Rectal smooth muscle tissue (tissue), 1 donor: Measurements from ENCODE around the gene AADAC.
"Not testable (repeated sequence)": the region's sequence is repeated elsewhere in the genome, so short reads cannot be mapped to it uniquely, and the experiment has no call there.

Experiments
- H3K27ac ChIP-seq: one replicate; pipeline ENCODE4 v1.7.0; 2013; ENCODE audit warnings: low read depth, low read length, inconsistent platforms
- H3K27me3 ChIP-seq: one replicate; pipeline ENCODE4 v1.7.0; 2013; ENCODE audit warnings: low read length; ENCODE audit not compliant: control insufficient read depth, insufficient read depth
- H3K36me3 ChIP-seq: one replicate; pipeline ENCODE4 v1.7.0; 2013; ENCODE audit warnings: low read length; ENCODE audit not compliant: control insufficient read depth, insufficient read depth
- H3K4me1 ChIP-seq: one replicate; pipeline ENCODE4 v1.7.0; 2013; ENCODE audit warnings: low read length; ENCODE audit not compliant: control insufficient read depth, insufficient read depth
- H3K4me3 ChIP-seq: one replicate; pipeline ENCODE4 v1.7.0; 2013; ENCODE audit warnings: low read length
- H3K9ac ChIP-seq: one replicate; pipeline ENCODE4 v1.7.0; 2013; ENCODE audit warnings: low read length

The AADAC gene

GRCh38 chr3:151841801-151842200 is 27.9 kb downstream of the AADAC start:
- Histone ChIP-seq H3K9ac (no peak overlapping the region), H3K4me1 (no peaks in the 10 kb centered on the region), H3K27me3 (no peaks in the 10 kb centered on the region), H3K27ac (no peak overlapping the region), H3K36me3 (no peaks in the 10 kb centered on the region), H3K4me3 (no peak overlapping the region)

- Histone ChIP-seq H3K4me3 (no peak overlapping the region), H3K9ac (no peak overlapping the region), H3K27me3 (no peaks in the 10 kb centered on the region), H3K36me3 (no peaks in the 10 kb centered on the region), H3K27ac (no peak overlapping the region), H3K4me1 (no peaks in the 10 kb centered on the region)
Observed at GRCh38 chr3:151843275-151843674, 29.4 kb downstream of the AADAC start.

GRCh38 chr3:151845306-151845905 is 31.5 kb downstream of the AADAC start:
- Histone ChIP-seq H3K4me1 (no peaks in the 10 kb centered on the region), H3K27ac (no peak overlapping the region), H3K36me3 (no peaks in the 10 kb centered on the region), H3K27me3 (no peaks in the 10 kb centered on the region), H3K9ac (no peak overlapping the region), H3K4me3 (no peak overlapping the region)

GRCh38 chr3:151850065-151850464 is 36.1 kb downstream of the AADAC start:
- not testable (repeated sequence) for H3K9ac ChIP-seq, H3K4me1 ChIP-seq, H3K36me3 ChIP-seq, H3K27me3 ChIP-seq, H3K27ac ChIP-seq, H3K4me3 ChIP-seq

- Histone ChIP-seq H3K4me3 (no peak overlapping the region), H3K27ac (no peak overlapping the region)
Observed at GRCh38 chr3:151852074-151852811, 38.3 kb downstream of the AADAC start.

GRCh38 chr3:151856118-151856517 is 42.2 kb downstream of the AADAC start:
- no peak overlapping the region for H3K27ac ChIP-seq
- no peak overlapping the region for H3K4me3 ChIP-seq
- H3K36me3 ChIP-seq, result no peaks in the 10 kb centered on the region
- H3K27me3 ChIP-seq, result no peaks in the 10 kb centered on the region
- no peak overlapping the region for H3K9ac ChIP-seq
- peaks cover 12% of the 10 kb centered on the region for H3K4me1 ChIP-seq

More at GRCh38 chr3:151852074-151852811, 38.3 kb downstream of the AADAC start:
- Histone ChIP-seq H3K36me3 (no peaks in the 10 kb centered on the region), H3K9ac (no peak overlapping the region), H3K4me1 (no peaks in the 10 kb centered on the region), H3K27me3 (no peaks in the 10 kb centered on the region)

GRCh38 chr3:151856641-151857040 is 42.7 kb downstream of the AADAC start:
- no peak overlapping the region for H3K27ac ChIP-seq
- H3K27me3 ChIP-seq, result no peaks in the 10 kb centered on the region
- peaks cover 12% of the 10 kb centered on the region for H3K4me1 ChIP-seq
- H3K9ac ChIP-seq, result no peak overlapping the region
- H3K36me3 ChIP-seq, result no peaks in the 10 kb centered on the region
- no peak overlapping the region for H3K4me3 ChIP-seq

GRCh38 chr3:151859233-151859673 is 45.3 kb downstream of the AADAC start:
- no peaks in the 10 kb centered on the region for H3K27me3 ChIP-seq
- no peaks in the 10 kb centered on the region for H3K36me3 ChIP-seq
- H3K4me1 ChIP-seq, result peaks cover 12% of the 10 kb centered on the region
- no peak overlapping the region for H3K9ac ChIP-seq
- H3K4me3 ChIP-seq, result no peak overlapping the region
- peak overlapping the region; percentile 43 for H3K27ac ChIP-seq

- no peak overlapping the region for H3K27ac ChIP-seq
- no peak overlapping the region for H3K4me3 ChIP-seq
- H3K4me1 ChIP-seq, result peaks cover 12% of the 10 kb centered on the region
- no peak overlapping the region for H3K9ac ChIP-seq
- H3K36me3 ChIP-seq, result no peaks in the 10 kb centered on the region
- no peaks in the 10 kb centered on the region for H3K27me3 ChIP-seq
Observed at GRCh38 chr3:151859905-151860304, 46.0 kb downstream of the AADAC start.

- no peak overlapping the region for H3K27ac ChIP-seq
- no peaks in the 10 kb centered on the region for H3K36me3 ChIP-seq
- no peak overlapping the region for H3K4me3 ChIP-seq
- H3K9ac ChIP-seq, result no peak overlapping the region
- H3K27me3 ChIP-seq, result no peaks in the 10 kb centered on the region
- peaks cover 12% of the 10 kb centered on the region for H3K4me1 ChIP-seq
Observed at GRCh38 chr3:151863611-151864010, 49.7 kb downstream of the AADAC start.

GRCh38 chr3:151864423-151865101 is 50.6 kb downstream of the AADAC start:
- no peaks in the 10 kb centered on the region for H3K36me3 ChIP-seq
- H3K4me1 ChIP-seq, result peaks cover 8% of the 10 kb centered on the region
- H3K27ac ChIP-seq, result no peak overlapping the region
- no peak overlapping the region for H3K9ac ChIP-seq
- H3K4me3 ChIP-seq, result no peak overlapping the region
- no peaks in the 10 kb centered on the region for H3K27me3 ChIP-seq

GRCh38 chr3:151866711-151867410 is 52.9 kb downstream of the AADAC start:
- peaks cover 3% of the 10 kb centered on the region for H3K4me1 ChIP-seq
- H3K4me3 ChIP-seq, result no peak overlapping the region
- no peaks in the 10 kb centered on the region for H3K36me3 ChIP-seq
- H3K27ac ChIP-seq, result no peak overlapping the region
- H3K9ac ChIP-seq, result no peak overlapping the region
- H3K27me3 ChIP-seq, result no peaks in the 10 kb centered on the region
